Hindlimb muscle (tissue), 1 donor: ENCODE measurements around the gene TTC34. TPM values are rescaled to one million over a fixed set of nuclear protein-coding genes. Genes with fewer than 3 reads are reported as not detected.
"Not testable (repeated sequence)": the region's sequence is repeated elsewhere in the genome, so short reads cannot be mapped to it uniquely, and the experiment has no call there.

ENCODE experiments used
- DNase-seq: peaks from one replicate; pipeline ENCODE4 v3.0.0-alpha.2; 2013
- polyA plus RNA-seq: library from polyadenylated mRNA; unstranded; fragments of 120-200 nt; gene quantifications from one replicate; pipeline ENCODE4 v1.2.1, GENCODE V29; 2013; ENCODE audit not compliant: insufficient read length

TTC34 gene
- polyA plus RNA-seq, 1 donor, result 0.31 TPM

GRCh38 chr1:2657124-2657523 lies 144.4 kb downstream of the TTC34 start:
- DNase-seq, result not testable (repeated sequence)

- DNase-seq, result not testable (repeated sequence)
Measured at GRCh38 chr1:2655598-2656434, 145.7 kb downstream of the TTC34 start.

GRCh38 chr1:2654443-2654948 lies 147.0 kb downstream of the TTC34 start:
- DNase-seq, result not testable (repeated sequence)

- not testable (repeated sequence) for DNase-seq
Measured at GRCh38 chr1:2653741-2654442, 147.6 kb downstream of the TTC34 start.

GRCh38 chr1:2652926-2653571 lies 148.4 kb downstream of the TTC34 start:
- not testable (repeated sequence) for DNase-seq

GRCh38 chr1:2652152-2652925 lies 149.2 kb downstream of the TTC34 start:
- not testable (repeated sequence) for DNase-seq

- DNase-seq, result no peak
Measured at GRCh38 chr1:2650967-2651645, 150.4 kb downstream of the TTC34 start.

- no peak for DNase-seq
Measured at GRCh38 chr1:2646837-2647236, 154.7 kb downstream of the TTC34 start.

- DNase-seq, result no peak
Measured at GRCh38 chr1:2645776-2646175, 155.7 kb downstream of the TTC34 start.

GRCh38 chr1:2645143-2645542 lies 156.3 kb downstream of the TTC34 start:
- DNase-seq, result no peak

GRCh38 chr1:2644591-2645101 lies 156.8 kb downstream of the TTC34 start:
- no peak for DNase-seq

GRCh38 chr1:2644171-2644570 lies 157.3 kb downstream of the TTC34 start:
- DNase-seq, result no peak

- no peak for DNase-seq
Measured at GRCh38 chr1:2643414-2644077, 157.9 kb downstream of the TTC34 start.

- peak; percentile 92 for DNase-seq
Measured at GRCh38 chr1:2642560-2643413, 158.7 kb downstream of the TTC34 start.

GRCh38 chr1:2642131-2642559 lies 159.3 kb downstream of the TTC34 start:
- DNase-seq, result no peak

- no peak for DNase-seq
Measured at GRCh38 chr1:2641381-2642130, 159.9 kb downstream of the TTC34 start.

GRCh38 chr1:2640626-2641025 lies 160.9 kb downstream of the TTC34 start:
- no peak for DNase-seq

- no peak for DNase-seq
Measured at GRCh38 chr1:2639607-2640521, 161.6 kb downstream of the TTC34 start.
